Peyer's patch (tissue), 4 donors: ENCODE measurements around the gene AGAP1.

Source experiments
- CTCF ChIP-seq, 6 experiments: fragments of 450-650 bp in 4 of 6; fragments of 200-600 bp in 2 of 6; sonication (generic) in 1 of 6; IDR thresholded peaks; one replicate each; pipeline ENCODE4 v1.5.1; 2017 to 2019; ENCODE audit warnings: antibody characterized with exemption in 6 of 6, mild to moderate bottlenecking in 3 of 6, moderate library complexity in 1 of 6
- POLR2A ChIP-seq, 2 donors: fragments of 450-650 bp; IDR thresholded peaks; one replicate each; pipeline ENCODE4 v1.5.1; 2017; ENCODE audit warnings: antibody characterized with exemption in 2 of 2, mild to moderate bottlenecking in 2 of 2, moderate library complexity in 2 of 2

- no peak for TF ChIP-seq CTCF (IDR thresholded peaks at IDR 0.05)
- TF ChIP-seq POLR2A (IDR thresholded peaks at IDR 0.05): no peak
These were observed 355.1 kb downstream of the AGAP1 start for GRCh38 chr2:235848946-235849345.
